Mesenteric fat pad (tissue), 1 donor: Measurements from ENCODE around the gene PTK7. TPM values are rescaled to one million over a fixed set of nuclear protein-coding genes. Genes with fewer than 3 reads are reported as not detected.

ENCODE experiments used
- DNase-seq: peaks from one replicate; pipeline ENCODE4 v3.0.0-alpha.2; 2020; ENCODE audit warnings: low spot score
- total RNA-seq: library from RNA; stranded (reverse); fragmentation: NEBNext Ultra II Directional; extraction: Animal tissue kit (Norgen Biotek cat#: 25700); gene quantifications from one replicate; pipeline ENCODE4 v1.2.1, GENCODE V29; 2021
- donor health status: DM: yes; HTN: yes; CAD: no.

PTK7 gene
- total RNA-seq, 1 donor from 2014 or later = 13.6 TPM

GRCh38 chr6:43142101-43142500, 66.0 kb downstream of the PTK7 start:
- no peak for DNase-seq

GRCh38 chr6:43143235-43144128, 67.4 kb downstream of the PTK7 start:
- peak; percentile 95 for DNase-seq

DNA sequence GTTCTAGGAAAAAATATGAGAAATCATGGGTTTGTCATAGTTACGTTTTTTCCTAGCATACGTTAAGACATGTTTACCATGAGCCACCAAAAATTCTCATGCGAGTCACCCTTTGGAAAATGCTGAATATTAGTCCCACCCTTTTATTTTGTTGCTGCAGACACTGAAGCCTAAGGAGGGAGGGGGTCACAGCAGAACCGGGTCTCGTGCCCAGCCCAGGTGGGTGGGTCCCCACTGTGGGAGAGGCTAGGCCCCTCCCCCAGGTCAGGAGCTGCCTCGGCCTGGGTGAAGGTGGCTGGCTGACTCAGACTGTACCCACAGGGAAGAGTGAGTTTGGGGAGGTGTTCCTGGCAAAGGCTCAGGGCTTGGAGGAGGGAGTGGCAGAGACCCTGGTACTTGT, 68.8 kb downstream of the PTK7 start:
- no peak for DNase-seq

DNA sequence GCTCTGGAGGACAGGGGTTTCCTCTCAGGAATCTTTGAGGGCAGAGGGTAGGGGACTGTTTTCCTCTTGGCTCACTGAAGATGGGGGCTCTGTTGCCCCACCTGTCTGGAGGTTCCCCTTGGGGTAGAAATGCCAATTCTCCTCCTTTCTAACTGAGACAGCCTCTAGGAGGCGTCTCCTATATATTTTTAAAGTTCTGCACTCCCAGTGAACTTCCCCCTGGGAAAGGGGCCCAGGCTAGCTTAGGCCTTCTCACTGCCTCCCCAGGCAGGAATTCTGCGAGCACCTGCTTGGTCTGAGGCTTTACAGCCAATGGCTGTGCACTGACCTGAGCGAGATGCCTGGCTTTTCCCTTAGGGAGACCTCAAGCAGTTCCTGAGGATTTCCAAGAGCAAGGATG, 70.1 kb downstream of the PTK7 start:
- DNase-seq = no peak

- DNase-seq = no peak
These were observed 70.9 kb downstream of the PTK7 start for GRCh38 chr6:43146709-43147688.

DNA sequence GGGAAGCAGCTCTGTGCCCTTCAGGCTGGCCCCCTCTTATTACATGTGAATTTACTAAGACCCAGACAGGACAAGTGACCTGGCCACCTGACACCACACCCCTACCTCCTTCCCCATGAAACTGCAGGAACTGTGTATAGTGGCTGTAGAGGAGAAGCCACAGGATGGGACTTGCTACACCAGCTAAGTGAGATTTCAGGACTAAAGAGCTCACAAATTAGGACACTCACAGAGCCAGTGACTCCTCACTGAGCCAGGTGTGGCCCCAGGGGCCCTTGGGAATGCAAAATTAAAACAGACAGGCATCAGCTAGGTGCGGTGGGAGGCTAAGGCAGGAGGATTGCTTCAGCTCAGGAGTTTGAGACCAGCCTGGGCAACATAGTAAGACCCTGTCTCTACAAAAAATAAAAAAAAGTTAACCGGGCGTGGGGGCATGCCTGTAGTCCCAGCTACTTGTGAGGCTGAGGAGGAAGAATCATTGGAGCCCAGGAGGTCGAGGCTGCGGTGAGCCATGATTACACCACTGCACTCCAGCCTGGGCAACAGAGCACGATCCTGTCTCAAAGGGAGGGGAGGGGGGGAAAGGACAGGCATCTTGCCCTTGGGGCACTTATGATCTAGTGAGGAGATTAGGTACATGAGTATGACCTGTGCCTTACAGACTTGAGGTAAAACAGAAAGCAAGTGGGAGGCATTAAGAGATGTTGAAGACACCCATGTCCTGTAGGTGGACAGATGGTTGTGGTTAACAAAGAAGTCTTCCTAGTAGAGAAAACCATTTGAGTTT, 71.8 kb downstream of the PTK7 start:
- DNase-seq = no peak

- no peak for DNase-seq
These were observed 73.2 kb downstream of the PTK7 start for GRCh38 chr6:43149265-43149664.

DNA sequence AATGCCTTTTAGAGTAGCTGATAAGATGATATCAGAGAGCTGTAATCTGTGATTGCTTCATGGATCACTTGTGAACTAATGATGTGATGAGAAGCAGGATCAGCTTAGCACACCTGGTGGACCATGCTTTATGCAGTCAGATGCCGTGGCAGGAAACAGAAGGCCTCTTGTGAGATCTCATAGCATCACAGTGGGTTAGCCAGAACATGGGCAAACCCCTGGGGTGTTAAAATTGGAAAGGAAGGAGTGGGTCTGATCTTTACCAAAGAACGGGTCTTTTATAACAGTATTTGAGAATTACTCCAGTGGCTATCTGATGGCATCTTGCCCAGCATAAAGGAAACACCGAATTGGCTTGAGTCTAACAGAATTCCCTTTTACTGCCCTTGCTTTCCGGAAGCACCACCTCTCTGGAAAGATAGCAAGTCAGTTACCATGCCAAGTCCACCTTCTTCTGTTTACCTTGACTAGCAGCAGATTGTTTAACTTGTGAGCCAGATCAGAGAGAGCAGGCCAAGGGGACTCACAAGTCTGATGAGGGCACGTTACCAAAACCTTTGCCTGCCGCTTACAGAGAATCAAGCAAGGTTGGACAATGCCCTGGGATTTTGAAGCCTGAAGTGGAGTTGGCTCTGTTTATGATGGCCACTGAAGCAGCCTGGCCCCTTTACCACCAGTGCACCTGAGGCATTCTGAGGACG, 74.1 kb downstream of the PTK7 start:
- DNase-seq = no peak

DNA sequence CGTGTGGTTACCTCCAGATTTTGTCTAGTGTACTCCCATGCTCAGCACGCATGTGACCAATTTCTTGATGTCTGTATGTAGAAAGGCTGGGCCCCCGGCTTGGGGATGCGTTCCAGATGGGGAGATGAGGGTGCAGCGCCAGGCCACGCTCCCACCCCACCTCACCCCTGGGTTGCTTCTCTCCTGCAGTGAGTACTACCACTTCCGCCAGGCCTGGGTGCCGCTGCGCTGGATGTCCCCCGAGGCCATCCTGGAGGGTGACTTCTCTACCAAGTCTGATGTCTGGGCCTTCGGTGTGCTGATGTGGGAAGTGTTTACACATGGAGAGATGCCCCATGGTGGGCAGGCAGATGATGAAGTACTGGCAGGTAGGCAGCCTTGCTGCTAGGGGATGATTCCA, 83.5 kb downstream of the PTK7 start:
- no peak for DNase-seq

GRCh38 chr6:43163899-43164298, 87.8 kb downstream of the PTK7 start:
- DNase-seq = no peak

DNA sequence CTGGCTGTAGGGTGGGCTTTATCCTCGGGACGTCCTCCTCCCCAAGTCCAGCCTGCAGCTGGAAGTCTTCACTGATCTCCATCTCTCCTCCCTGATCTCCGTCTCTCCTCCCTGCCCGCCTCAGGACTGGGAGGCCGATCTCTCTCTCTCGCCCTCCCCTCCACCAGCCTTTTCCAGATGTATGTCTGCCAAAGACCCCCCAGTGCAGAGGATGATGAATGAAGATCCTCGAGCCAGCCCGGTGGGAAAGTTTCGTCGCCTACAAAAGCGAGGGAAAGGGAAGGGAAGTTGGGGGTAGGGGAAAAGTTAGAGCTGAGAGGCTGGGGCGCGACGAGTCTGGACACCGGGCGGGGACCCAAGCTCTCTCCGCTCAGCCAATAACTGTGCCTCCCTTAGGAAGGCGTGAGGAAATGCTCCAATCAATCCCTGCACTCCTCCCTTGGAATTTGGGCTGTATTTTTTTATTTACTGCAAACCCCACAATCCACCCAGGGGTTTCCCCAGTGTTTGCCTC, 94.4 kb downstream of the PTK7 start:
- no peak for DNase-seq

GRCh38 chr6:43170931-43171706, 95.0 kb downstream of the PTK7 start, which contains the start of gene SRF:
SRF (plus strand) TSS chr6:43171269; CDS start chr6:43171657, 388 bp downstream.
- peak; percentile 99 for DNase-seq

GRCh38 chr6:43171707-43172103, 95.6 kb downstream of the PTK7 start:
- DNase-seq = no peak

DNA sequence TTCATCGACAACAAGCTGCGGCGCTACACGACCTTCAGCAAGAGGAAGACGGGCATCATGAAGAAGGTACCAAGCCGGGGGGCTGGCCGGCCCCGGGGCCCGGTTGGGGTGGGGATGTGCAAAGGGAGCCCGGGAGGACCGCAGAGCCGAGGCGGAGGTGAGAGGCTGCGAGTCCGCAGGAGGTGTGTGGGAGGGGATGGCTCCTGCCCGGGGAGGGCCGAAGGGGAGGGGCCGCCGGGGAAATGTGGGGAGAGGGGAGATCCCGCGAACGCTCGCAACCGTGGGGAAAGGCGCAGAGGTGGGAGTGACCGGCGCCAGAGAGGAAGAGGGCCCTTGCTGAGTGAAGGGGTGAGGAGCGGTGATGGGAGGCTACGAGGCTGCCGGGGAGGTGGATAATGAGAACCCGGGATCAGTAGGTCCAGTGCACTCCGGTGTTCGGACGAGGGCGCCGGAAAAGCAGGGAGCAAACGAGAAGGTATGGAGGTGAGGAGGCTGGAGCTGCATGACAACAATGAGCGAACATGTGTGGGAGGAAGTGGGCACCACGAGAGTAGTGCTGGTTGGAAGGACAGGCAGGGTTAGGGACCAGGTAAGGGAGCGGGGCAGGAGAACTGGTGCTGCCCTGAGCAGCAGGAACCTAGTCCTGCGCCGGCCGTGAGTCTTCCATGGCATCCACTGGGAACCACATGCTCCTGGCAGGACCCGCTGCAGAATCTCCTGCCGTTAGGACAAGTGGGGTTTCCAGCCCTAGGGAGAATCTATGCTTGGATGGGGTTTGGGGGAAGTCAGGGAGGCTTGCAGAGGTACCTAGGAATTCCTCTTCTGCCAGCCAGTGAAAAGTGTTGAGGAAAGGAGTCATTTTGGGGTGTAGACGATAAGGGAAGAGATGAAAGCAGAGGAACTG, 96.2 kb downstream of the PTK7 start:
- DNase-seq = peak; percentile 93

GRCh38 chr6:43173591-43174262, 97.6 kb downstream of the PTK7 start:
- DNase-seq = no peak

DNA sequence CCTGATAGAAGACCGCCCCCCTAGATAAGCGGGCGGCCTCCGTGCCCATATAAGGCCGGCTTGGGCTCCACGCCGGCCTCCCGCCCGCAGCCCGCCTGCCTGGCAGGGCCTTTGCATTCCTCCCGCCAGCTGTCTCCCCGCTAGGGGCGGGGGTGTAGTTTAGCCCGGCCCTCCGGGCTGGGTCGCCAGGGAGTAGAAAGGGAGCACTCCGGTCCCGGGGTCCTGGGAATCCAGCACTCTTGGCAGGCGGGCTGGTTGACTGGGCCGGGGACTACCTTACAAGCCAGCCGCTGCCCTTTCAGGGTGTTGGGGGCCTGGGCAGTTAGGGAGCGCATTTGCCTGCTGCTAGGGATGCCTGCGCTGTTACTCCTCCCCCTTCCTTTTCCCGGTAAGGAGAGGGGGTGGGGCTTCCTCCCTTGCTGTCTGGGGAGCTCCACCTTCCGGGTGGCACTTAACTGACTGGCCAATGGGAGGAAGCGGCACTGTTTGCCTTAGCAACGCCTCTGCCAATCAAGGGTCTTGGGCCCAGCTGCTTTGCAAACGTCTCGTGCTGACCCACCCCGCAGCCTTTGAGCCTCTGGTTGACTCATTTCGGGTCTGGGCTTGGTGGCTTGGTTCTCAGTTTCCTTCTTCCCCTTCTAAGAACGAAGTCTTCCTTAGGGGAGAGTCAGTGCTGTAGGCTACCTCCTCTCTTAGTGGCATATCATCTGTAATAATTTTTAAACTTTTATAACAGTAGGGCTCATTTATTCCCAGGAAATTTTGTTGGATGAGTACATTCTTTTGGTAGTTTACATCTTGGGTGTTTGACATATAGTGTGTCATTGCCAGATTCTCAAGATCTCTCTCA, 98.4 kb downstream of the PTK7 start:
- DNase-seq = peak; percentile 97
